ENCODE results near the gene PMVK.

The PMVK gene

DNA sequence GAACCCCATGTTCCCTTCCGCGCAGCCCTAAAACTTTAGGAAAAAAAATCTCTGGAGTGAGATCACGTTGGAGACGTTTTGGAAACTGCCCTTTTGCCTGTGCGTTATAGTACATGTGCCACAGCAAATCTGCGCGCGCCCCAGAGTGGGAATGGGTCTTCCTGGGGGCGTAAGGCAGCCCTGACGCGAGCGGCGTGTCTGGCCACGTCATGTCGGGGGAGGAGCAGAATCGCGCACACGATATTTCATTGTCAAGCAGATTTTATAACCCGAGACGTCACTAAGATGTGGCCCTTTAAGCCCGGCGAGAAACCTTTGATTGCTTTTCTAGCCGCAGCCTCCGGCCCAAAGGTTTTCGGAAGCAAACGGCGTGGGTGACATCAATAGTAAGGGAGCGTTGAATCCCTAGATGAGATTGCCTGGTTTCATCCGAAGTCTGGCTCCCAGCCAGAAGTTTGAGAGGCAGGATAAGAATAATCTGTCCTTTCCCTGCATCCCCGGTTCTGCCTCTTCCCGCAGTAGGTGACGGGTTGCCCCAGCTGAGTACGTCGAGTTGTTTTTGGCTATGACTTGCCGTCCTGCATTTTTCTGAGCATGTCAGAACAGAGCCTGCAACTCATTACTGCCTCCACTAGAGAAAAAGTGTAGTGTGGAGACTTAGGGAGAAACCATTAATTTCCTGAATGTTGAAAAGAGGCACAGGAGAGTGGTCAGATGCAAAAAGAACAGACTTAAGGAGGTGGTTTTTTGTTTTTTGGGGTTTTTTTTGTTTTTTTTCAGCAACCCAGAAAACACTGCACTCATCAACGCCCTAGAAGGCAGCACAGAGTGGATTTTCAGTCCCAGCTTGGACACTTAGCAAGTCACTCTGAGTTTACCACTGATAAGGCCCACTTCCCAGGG is 817 bp upstream of the PMVK start:
- TF ChIP-seq, protein P1, sequence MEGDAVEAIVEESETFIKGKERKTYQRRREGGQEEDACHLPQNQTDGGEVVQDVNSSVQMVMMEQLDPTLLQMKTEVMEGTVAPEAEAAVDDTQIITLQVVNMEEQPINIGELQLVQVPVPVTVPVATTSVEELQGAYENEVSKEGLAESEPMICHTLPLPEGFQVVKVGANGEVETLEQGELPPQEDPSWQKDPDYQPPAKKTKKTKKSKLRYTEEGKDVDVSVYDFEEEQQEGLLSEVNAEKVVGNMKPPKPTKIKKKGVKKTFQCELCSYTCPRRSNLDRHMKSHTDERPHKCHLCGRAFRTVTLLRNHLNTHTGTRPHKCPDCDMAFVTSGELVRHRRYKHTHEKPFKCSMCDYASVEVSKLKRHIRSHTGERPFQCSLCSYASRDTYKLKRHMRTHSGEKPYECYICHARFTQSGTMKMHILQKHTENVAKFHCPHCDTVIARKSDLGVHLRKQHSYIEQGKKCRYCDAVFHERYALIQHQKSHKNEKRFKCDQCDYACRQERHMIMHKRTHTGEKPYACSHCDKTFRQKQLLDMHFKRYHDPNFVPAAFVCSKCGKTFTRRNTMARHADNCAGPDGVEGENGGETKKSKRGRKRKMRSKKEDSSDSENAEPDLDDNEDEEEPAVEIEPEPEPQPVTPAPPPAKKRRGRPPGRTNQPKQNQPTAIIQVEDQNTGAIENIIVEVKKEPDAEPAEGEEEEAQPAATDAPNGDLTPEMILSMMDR (IDR thresholded peaks at IDR 0.05; ENCODE audit: insufficient read depth, low read length, poor library complexity, severe bottlenecking), result no peak
- DNase-seq (ENCODE audit: extremely low read depth, insufficient read length), result peak; percentile 91
- Histone ChIP-seq H3K27me3 (replicated peaks; ENCODE audit: control insufficient read depth, insufficient read depth, low read length) (no peaks in the 10 kb centered on the region), H3K4me3 (replicated peaks; ENCODE audit: low read depth, low read length) (peak overlapping the region; percentile 74), H3K36me3 (ENCODE audit: control insufficient read depth, insufficient read depth, low read length) (peaks cover 2% of the 10 kb centered on the region; the same call in 1 of the 2 replicates)

DNA sequence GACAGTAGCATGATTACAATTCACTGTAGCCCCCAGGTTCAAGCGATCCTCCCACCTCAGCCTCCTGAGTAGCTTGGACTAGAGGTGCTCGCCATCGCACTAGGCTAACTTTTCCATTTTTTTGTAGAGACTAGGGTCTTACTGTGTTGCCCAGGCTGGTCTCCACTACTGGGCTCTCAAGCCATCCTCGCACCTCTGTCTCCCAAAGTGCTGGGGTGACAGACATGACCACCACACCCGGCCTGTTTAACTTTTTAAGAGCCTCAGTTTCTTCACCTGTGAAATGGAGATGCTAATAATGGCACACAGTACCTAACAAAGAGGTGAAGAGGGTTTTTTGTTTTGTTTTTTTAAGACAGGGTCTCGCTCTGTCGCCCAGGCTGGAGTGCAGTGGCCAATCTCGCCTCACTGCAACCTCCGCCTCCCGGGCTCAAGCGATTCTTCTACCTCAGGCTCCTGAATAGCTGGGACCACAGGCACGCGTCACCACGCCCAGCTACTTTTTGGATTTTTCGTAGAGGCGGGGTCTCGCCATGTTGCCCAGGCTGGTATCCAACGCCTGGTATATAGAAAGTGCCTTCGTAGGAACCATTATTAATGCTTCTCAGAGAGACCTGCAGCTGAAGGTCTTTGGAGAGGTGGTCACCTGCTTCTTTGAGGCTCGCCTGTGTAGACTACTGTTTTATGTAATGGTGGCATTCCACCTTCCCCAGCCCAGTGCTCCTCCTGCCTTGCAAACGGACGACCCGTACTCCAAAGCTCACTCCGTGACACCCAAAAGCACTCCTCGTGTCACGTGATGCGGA is 567 bp downstream of the PMVK start:
- DNase-seq (ENCODE audit: extremely low read depth, insufficient read length), result no peak
- no peaks in the 10 kb centered on the region for H3K27me3 ChIP-seq (replicated peaks; ENCODE audit: control insufficient read depth, insufficient read depth, low read length)
- TF ChIP-seq, protein P1 (IDR thresholded peaks at IDR 0.05; ENCODE audit: insufficient read depth, low read length, poor library complexity, severe bottlenecking), result no peak
- peak overlapping the region; percentile 74 for H3K4me3 ChIP-seq (replicated peaks; ENCODE audit: low read depth, low read length)
- H3K36me3 ChIP-seq (ENCODE audit: control insufficient read depth, insufficient read depth, low read length), result peaks cover 8% of the 10 kb centered on the region

DNA sequence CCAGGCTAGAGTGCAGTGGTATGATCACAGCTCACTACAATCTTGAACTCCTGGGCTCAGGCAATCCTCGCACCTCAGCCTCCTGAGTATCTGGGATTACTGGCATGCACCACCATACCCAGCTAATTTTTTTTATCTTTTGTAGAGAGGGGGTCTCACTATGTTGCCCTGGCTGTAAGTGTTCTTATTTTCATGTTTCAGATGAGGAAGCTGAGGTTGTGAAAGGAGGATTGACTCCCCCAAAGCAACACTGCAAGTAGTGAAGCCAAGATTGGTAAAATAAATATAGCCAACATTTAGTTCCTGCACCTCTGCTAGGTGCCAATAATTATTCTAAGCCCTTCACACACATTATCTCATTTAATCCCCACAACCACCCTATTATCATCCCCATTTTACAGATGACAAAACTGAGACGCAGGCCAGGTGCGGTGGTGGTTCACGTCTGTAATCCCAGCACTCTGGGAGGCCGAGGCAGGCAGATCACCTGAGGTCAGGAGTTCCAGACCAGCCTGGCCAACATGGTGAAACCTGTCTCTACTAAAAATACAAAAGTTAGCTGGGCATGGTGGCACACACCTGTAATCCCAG is 2.1 kb downstream of the PMVK start:
- no peak overlapping the region for H3K4me3 ChIP-seq (replicated peaks; ENCODE audit: low read depth, low read length)
- H3K36me3 ChIP-seq (ENCODE audit: control insufficient read depth, insufficient read depth, low read length), result peaks cover 10% of the 10 kb centered on the region
- TF ChIP-seq, protein P1 (IDR thresholded peaks at IDR 0.05; ENCODE audit: insufficient read depth, low read length, poor library complexity, severe bottlenecking), result no peak
- no peaks in the 10 kb centered on the region for H3K27me3 ChIP-seq (replicated peaks; ENCODE audit: control insufficient read depth, insufficient read depth, low read length)
- DNase-seq (ENCODE audit: extremely low read depth, insufficient read length), result no peak

DNA sequence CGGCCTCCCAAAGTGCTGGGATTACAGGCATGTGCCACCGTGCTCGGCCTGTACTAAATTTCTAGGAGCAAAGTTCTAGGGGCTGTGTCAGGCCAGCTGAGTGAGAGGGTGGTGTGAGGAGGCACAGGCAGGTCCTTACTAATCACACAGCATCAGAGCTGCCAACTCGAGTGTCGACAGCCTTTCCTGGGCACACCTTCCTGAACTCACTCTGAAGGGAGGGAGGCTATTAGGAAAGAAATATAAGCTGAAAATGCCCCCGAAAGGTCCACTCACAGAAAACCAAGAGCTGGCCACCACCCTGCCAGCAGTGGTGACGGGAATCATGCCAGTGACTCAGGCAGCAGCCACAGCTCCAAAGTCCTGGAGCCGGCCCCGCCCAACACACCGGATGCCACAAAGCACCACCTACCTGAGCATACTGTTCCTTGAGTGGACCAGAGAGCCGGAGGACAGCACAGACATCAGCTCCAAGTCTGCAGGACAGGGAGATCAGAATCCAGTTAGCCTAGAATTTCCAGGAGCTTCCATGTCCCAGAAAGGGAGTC is 4.5 kb downstream of the PMVK start:
- no peaks in the 10 kb centered on the region for H3K27me3 ChIP-seq (replicated peaks; ENCODE audit: control insufficient read depth, insufficient read depth, low read length)
- TF ChIP-seq, protein P1 (IDR thresholded peaks at IDR 0.05; ENCODE audit: insufficient read depth, low read length, poor library complexity, severe bottlenecking), result no peak
- no peak for DNase-seq (ENCODE audit: extremely low read depth, insufficient read length)
- H3K4me3 ChIP-seq (replicated peaks; ENCODE audit: low read depth, low read length), result no peak overlapping the region
- H3K36me3 ChIP-seq (ENCODE audit: control insufficient read depth, insufficient read depth, low read length), result peaks cover 19% of the 10 kb centered on the region

DNA sequence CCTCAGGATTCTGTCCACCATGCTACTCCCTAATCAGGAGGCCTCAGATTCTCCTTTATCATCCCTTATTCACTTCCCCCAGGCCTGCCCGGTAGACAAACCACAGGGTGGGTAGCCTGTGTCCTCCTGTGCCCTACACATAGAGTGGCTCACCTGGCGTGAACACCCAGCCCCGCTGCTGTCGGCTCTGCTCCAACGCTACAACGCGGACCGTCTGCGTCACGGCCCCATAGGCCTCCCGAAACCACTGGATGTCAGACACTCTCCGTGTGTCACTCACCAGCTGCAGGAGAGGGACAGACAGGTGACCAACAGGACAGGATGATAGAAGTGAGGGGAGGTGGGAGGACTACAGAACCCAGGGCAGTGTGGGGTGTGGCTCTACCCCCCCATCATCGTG is 10.3 kb downstream of the PMVK start:
- TF ChIP-seq, protein P1 (IDR thresholded peaks at IDR 0.05; ENCODE audit: insufficient read depth, low read length, poor library complexity, severe bottlenecking), result no peak
- no peak for DNase-seq (ENCODE audit: extremely low read depth, insufficient read length)
- Histone ChIP-seq H3K4me3 (replicated peaks; ENCODE audit: low read depth, low read length) (no peak overlapping the region), H3K36me3 (ENCODE audit: control insufficient read depth, insufficient read depth, low read length) (peaks cover 47% of the 10 kb centered on the region), H3K27me3 (replicated peaks; ENCODE audit: control insufficient read depth, insufficient read depth, low read length) (no peaks in the 10 kb centered on the region)
